ENCODE data around the gene PTEN.

DNA sequence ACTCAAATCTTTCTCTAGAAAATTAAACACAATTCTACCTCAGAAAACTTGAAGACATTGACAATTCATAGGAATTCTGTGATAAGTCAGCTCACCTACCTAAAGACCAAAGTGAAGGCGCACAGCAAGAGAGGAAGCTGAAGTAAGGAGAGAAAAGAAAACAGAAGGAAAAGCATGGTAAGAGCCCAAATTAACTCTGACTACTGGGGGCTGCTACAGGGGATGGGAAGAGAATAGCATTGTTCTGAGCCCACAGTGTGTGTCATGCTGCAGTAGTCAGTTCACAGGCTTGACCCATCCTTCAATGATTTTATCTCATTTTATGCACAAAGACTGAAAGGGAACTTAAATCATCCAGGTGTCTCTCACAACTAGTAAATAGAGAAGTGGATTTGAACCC lies 111.3 kb downstream of the PTEN start:
- TF ChIP-seq EZH2 (IDR thresholded peaks at IDR 0.05) (no peak), ZFX (IDR thresholded peaks at IDR 0.05) (no peak), JUND (IDR thresholded peaks at IDR 0.05) (no peak), ZNF274 (IDR thresholded peaks at IDR 0.05; ENCODE audit: low read depth, low read length) (no peak), POLR2A (IDR thresholded peaks at IDR 0.05; ENCODE audit: borderline replicate concordance, extremely low read depth, insufficient read depth, insufficient read length) (no peak)
- TF ChIP-seq, protein P1, sequence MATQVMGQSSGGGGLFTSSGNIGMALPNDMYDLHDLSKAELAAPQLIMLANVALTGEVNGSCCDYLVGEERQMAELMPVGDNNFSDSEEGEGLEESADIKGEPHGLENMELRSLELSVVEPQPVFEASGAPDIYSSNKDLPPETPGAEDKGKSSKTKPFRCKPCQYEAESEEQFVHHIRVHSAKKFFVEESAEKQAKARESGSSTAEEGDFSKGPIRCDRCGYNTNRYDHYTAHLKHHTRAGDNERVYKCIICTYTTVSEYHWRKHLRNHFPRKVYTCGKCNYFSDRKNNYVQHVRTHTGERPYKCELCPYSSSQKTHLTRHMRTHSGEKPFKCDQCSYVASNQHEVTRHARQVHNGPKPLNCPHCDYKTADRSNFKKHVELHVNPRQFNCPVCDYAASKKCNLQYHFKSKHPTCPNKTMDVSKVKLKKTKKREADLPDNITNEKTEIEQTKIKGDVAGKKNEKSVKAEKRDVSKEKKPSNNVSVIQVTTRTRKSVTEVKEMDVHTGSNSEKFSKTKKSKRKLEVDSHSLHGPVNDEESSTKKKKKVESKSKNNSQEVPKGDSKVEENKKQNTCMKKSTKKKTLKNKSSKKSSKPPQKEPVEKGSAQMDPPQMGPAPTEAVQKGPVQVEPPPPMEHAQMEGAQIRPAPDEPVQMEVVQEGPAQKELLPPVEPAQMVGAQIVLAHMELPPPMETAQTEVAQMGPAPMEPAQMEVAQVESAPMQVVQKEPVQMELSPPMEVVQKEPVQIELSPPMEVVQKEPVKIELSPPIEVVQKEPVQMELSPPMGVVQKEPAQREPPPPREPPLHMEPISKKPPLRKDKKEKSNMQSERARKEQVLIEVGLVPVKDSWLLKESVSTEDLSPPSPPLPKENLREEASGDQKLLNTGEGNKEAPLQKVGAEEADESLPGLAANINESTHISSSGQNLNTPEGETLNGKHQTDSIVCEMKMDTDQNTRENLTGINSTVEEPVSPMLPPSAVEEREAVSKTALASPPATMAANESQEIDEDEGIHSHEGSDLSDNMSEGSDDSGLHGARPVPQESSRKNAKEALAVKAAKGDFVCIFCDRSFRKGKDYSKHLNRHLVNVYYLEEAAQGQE (IDR thresholded peaks at IDR 0.05; ENCODE audit: low read depth), result no peak
